Testis (tissue), 3 donors: Measurements from ENCODE around the gene KAT2B. TPM values are rescaled to one million over a fixed set of nuclear protein-coding genes. Genes with fewer than 3 reads are reported as not detected.

Experiments
- DNase-seq: peaks from one replicate; pipeline ENCODE4 v3.0.0-alpha.2; 2019
- H3K27ac ChIP-seq, 2 donors: fragments of 200-600 bp; sonication (generic); one replicate each; pipeline ENCODE4 v1.5.1; 2019
- H3K27me3 ChIP-seq: fragments of 200-600 bp; sonication (generic); one replicate; pipeline ENCODE4 v1.5.1; 2019
- H3K36me3 ChIP-seq: fragments of 200-600 bp; sonication (generic); one replicate; pipeline ENCODE4 v1.5.1; 2017; ENCODE audit warnings: low read depth; ENCODE audit errors: missing control alignments
- H3K4me1 ChIP-seq: fragments of 200-600 bp; sonication (generic); one replicate; pipeline ENCODE4 v1.5.1; 2019
- H3K4me3 ChIP-seq, 2 donors: fragments of 200-600 bp; sonication (generic); one replicate each; pipeline ENCODE4 v1.5.1; 2017 to 2019
- H3K9me3 ChIP-seq: fragments of 200-600 bp; sonication (generic); one replicate; pipeline ENCODE4 v1.5.1; 2017
- CTCF ChIP-seq, 3 experiments: fragments of 450-650 bp in 2 of 3; fragments of 200-600 bp in 1 of 3; sonication (generic) in 1 of 3; IDR thresholded peaks; one replicate each; pipeline ENCODE4 v1.5.1; 2016 to 2019; ENCODE audit warnings: antibody characterized with exemption in 3 of 3, mild to moderate bottlenecking in 2 of 3, moderate library complexity in 1 of 3
- POLR2A ChIP-seq: fragments of 450-650 bp; IDR thresholded peaks from one replicate; pipeline ENCODE4 v1.6.1; 2017; ENCODE audit warnings: antibody characterized with exemption, mild to moderate bottlenecking, moderate library complexity
- WGBS, 2 donors: methylation state at CpG; one replicate each; pipeline ENCODE4 v1.1.5; 2018; 5-methylcytosine and 5-hydroxymethylcytosine counted together
- intact Hi-C: fragments of 100-400 bp; cut with DNase I; formaldehyde crosslinking; loops from one replicate; pipeline ENCODE4 v1.15.1; 2023; ENCODE audit warnings: low total_unique reads
- microRNA-seq, 2 donors: library from miRNA; unstranded; fragments of <30 nt; microRNA quantifications; one replicate each; pipeline ENCODE4, GENCODE V29; 2016; ENCODE audit warnings: borderline number of aligned reads in 2 of 2, borderline replicate concordance in 1 of 2
- polyA plus RNA-seq: library from polyadenylated mRNA; stranded (reverse); fragments of 350-450 nt; fragmentation: Illumina TruSeq; extraction: RNeasy Lipid Tissue Mini Kit (QIAGEN cat#74804); gene quantifications from one replicate; pipeline ENCODE4 v1.2.3, GENCODE V29; 2014; ENCODE audit warnings: low read depth, low replicate concordance; ENCODE audit not compliant: insufficient read depth
- small RNA-seq, 2 donors: library from RNA; depleted of rRNA; stranded (forward); fragments of <200 nt; gene quantifications; one replicate each; pipeline ENCODE3, GENCODE V24; 2016
- total RNA-seq, 2 donors: library from RNA; depleted of rRNA; stranded (reverse); fragments of >200 nt; gene quantifications; one replicate each; pipeline ENCODE4 v1.2.3, GENCODE V29; 2016

Gene KAT2B
- total and polyA plus RNA-seq, 3 donors from 2014 or later, result 5.3 to 9.9 (median 6.5) TPM

DNA sequence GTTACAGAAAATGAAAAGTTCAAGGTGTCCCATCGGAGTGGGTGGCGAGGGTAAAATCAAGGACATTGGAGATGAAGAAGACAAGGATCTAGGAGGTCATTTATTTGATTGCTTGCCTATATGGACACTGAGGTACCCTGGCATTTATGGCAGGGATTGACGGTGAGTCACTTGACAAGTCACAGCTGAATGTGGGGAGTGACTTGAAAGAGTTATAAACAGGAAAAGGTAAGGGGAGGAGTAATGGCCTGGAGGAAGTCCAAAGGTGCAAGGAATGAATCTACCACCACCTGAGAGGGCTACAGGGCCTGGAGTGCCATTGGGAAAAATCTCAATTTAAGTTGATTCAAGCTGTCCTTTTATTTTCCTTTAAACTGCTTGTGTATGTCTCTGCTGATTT, 157.5 kb downstream of the KAT2B start:
- intact Hi-C loops, result no loop called here
- Histone ChIP-seq H3K9me3 (no peaks in the 10 kb centered on the region), H3K36me3 (no peaks in the 10 kb centered on the region), H3K27me3 (no peaks in the 10 kb centered on the region), H3K4me3 (no peak overlapping the region), H3K4me1 (no peaks in the 10 kb centered on the region), H3K27ac (no peak overlapping the region)
- WGBS, 2 donors, result 89 to 92% methylated on average over 3 of the region's 3 CpGs
- TF ChIP-seq POLR2A (no peak), CTCF (IDR thresholded peaks at IDR 0.05) (no peak)
- DNase-seq, result no peak

DNA sequence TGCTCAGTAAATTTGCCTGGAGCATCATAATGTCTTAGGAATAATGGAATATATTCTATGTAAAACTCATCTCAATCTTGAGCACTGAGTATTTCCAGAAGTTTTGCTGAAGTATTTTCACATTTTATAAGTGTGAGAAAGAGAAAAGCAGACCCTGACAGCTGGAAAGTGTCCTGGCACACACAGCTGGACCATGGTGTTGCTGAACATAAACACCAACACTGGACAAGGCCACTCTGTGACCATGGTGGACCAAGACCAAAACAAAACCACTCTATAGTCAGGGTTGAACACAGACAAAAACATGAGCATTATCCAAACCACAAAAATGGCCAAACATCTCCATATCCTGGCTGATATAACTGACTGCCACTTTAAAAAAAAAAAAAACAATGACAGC, 160.9 kb downstream of the KAT2B start:
- Histone ChIP-seq H3K9me3 (no peaks in the 10 kb centered on the region), H3K4me3 (no peak overlapping the region), H3K27me3 (no peaks in the 10 kb centered on the region), H3K27ac (no peak overlapping the region), H3K36me3 (no peaks in the 10 kb centered on the region), H3K4me1 (no peaks in the 10 kb centered on the region)
- no peak for DNase-seq
- intact Hi-C loops, result no loop called here
- TF ChIP-seq CTCF (IDR thresholded peaks at IDR 0.05) (no peak), POLR2A (no peak)

Small RNA genes within 50 kb of the gene (microRNA-seq; reads per million reads assigned to microRNA genes)
- gene MIR3135A, result 0 reads per million in 2 donors

Small RNA genes within 50 kb of the gene (small RNA-seq; reads per million reads assigned to genes)
- gene MIR3135A, result 0 reads per million in 2 donors
- gene RNU4-85P, result 0 reads per million in 2 donors
- gene RPL39P18, result 0 reads per million in 2 donors

Other genes starting within 250 kb of the KAT2B start
- gene EFHB, start 106.2 kb upstream of the KAT2B start, total RNA-seq, result 10 to 100 TPM in 1 of 2 donors, 1 to 10 TPM in 1; 9.4 to 22.0 TPM
- gene EFHB, start 106.2 kb upstream of the KAT2B start, polyA plus RNA-seq, result 32.9 TPM
- gene RAB5A, start 93.3 kb upstream of the KAT2B start, total RNA-seq, result 10 to 100 TPM; 55.6 to 62.6 TPM
- 43.4 TPM for gene RAB5A, start 93.3 kb upstream of the KAT2B start, polyA plus RNA-seq
- gene PP2D1, start 28.2 kb upstream of the KAT2B start, total RNA-seq, result 10 to 100 TPM in 1 of 2 donors, 1 to 10 TPM in 1; 9.3 to 22.8 TPM
- 37.5 TPM for gene PP2D1, start 28.2 kb upstream of the KAT2B start, polyA plus RNA-seq
- 10 to 100 TPM; 10.0 to 11.9 TPM for gene SGO1, start 145.8 kb downstream of the KAT2B start, total RNA-seq
- 4.4 TPM for gene SGO1, start 145.8 kb downstream of the KAT2B start, polyA plus RNA-seq